PC-3 (cell line): ENCODE measurements around the gene SGCD.

Experiments
- CTCF ChIP-seq: fragments of 300-600 bp; sonication (generic); conservative IDR thresholded peaks from 2 replicates; pipeline ENCODE4 v1.5.1; 2017; ENCODE audit warnings: antibody characterized with exemption, low read depth, mild to moderate bottlenecking, low read length
- EZH2 ChIP-seq: fragments of 300-600 bp; sonication (generic); IDR thresholded peaks from one replicate; pipeline ENCODE4 v1.6.1; 2017; ENCODE audit warnings: antibody characterized with exemption, mild to moderate bottlenecking, low read length; ENCODE audit not compliant: unreplicated experiment

- no peak for TF ChIP-seq CTCF
- no peak for TF ChIP-seq EZH2
Measured at GRCh38 chr5:156588306-156588705, 261.3 kb downstream of the SGCD start.
